Activated B cell treated with CpG ODN at 0.5 μM for 24 hours (primary cell): ENCODE measurements around the gene EFCAB13. TPM values are rescaled to one million over a fixed set of nuclear protein-coding genes. Genes with fewer than 3 reads are reported as not detected.

ENCODE experiments used
- ATAC-seq: fragments of 200-7000 bp; cut with Tn5 transposase; one replicate; pipeline ENCODE4 v1.10.0; 2021; ENCODE audit warnings: low read depth, mild to moderate bottlenecking, moderate library complexity
- CTCF ChIA-PET: fragments of 350-600 bp; sonication (Branson Sonifier 250); formaldehyde crosslinking; loops from one replicate; lab custom pipeline; 2021; ENCODE audit warnings: antibody characterized with exemption; lab: Charles Lee
- POLR2A ChIA-PET: fragments of 350-600 bp; sonication (Branson Sonifier 250); formaldehyde crosslinking; loops from one replicate; lab custom pipeline; 2021; ENCODE audit warnings: antibody characterized with exemption; lab: Charles Lee
- DNase-seq: peaks from one replicate; pipeline ENCODE4 v3.0.0; 2022
- H3K27ac Mint-ChIP-seq: one replicate; pipeline ENCODE4 v1.8.0; 2020; ENCODE audit warnings: mixed read lengths
- H3K27me3 Mint-ChIP-seq: one replicate; pipeline ENCODE4 v1.8.0; 2021; ENCODE audit warnings: mixed read lengths
- H3K36me3 Mint-ChIP-seq: one replicate; pipeline ENCODE4 v1.8.0; 2021; ENCODE audit warnings: low read depth, mixed read lengths
- H3K4me1 Mint-ChIP-seq: one replicate; pipeline ENCODE4 v1.8.0; 2021; ENCODE audit warnings: mixed read lengths
- H3K4me3 Mint-ChIP-seq: one replicate; pipeline ENCODE4 v1.8.0; 2020; ENCODE audit warnings: mild to moderate bottlenecking, mixed read lengths
- H3K9me3 Mint-ChIP-seq: one replicate; pipeline ENCODE4 v1.8.0; 2020; ENCODE audit warnings: mixed read lengths
- CTCF ChIP-seq: fragments of 200-600 bp; IDR thresholded peaks from one replicate; pipeline ENCODE4 v1.8.0; 2022; ENCODE audit warnings: antibody characterized with exemption, mild to moderate bottlenecking
- intact Hi-C: fragments of 100-400 bp; cut with micrococcal nuclease; formaldehyde crosslinking; loops from one replicate; pipeline ENCODE4 v1.15.1; 2024
- total RNA-seq: library from RNA; stranded (reverse); gene quantifications from 2 replicates; pipeline ENCODE4 v1.2.3, GENCODE V29; 2022

The EFCAB13 gene
- total RNA-seq, 1 donor from 2014 or later: 25.4 TPM

GRCh38 chr17:47297661-47298400 lies 25.9 kb upstream of the EFCAB13 start:
- CTCF ChIA-PET: no interaction called here
- Mint-ChIP-seq H3K4me3 (no peak overlapping the region), H3K27ac (no peak overlapping the region), H3K4me1 (peaks cover 29% of the 10 kb centered on the region), H3K36me3 (peaks cover 3% of the 10 kb centered on the region), H3K9me3 (peaks cover 5% of the 10 kb centered on the region), H3K27me3 (no peaks in the 10 kb centered on the region)
- DNase-seq (no peak), ATAC-seq (no peak)
- intact Hi-C loops: no loop called here
- TF ChIP-seq CTCF: no peak
- POLR2A ChIA-PET: interaction anchor here (0.5 kb wide), 1 partner anchor 23 kb away, joined by 3 read pairs; no protein-coding TSS in a partner anchor

GRCh38 chr17:47298712-47299111 lies 25.0 kb upstream of the EFCAB13 start:
- Mint-ChIP-seq H3K9me3 (peaks cover 5% of the 10 kb centered on the region), H3K4me1 (peaks cover 21% of the 10 kb centered on the region), H3K27me3 (no peaks in the 10 kb centered on the region), H3K36me3 (peaks cover 3% of the 10 kb centered on the region), H3K27ac (no peak overlapping the region), H3K4me3 (no peak overlapping the region)
- no peak for TF ChIP-seq CTCF
- POLR2A ChIA-PET: interaction anchor here (0.5 kb wide), 1 partner anchor 24 kb away, joined by 3 read pairs; no protein-coding TSS in a partner anchor
- intact Hi-C loops: loop anchor here (1.0 kb wide), 1 partner anchor 13 kb away; no protein-coding TSS in a partner anchor
- DNase-seq (no peak), ATAC-seq (no peak)
- CTCF ChIA-PET: no interaction called here

GRCh38 chr17:47299239-47299910 lies 24.4 kb upstream of the EFCAB13 start:
- POLR2A ChIA-PET: interaction anchor here (0.6 kb wide), 1 partner anchor 14 kb away, joined by 4 read pairs; no protein-coding TSS in a partner anchor
- Mint-ChIP-seq H3K4me3 (no peak overlapping the region), H3K9me3 (peaks cover 5% of the 10 kb centered on the region), H3K4me1 (peaks cover 14% of the 10 kb centered on the region), H3K27me3 (no peaks in the 10 kb centered on the region), H3K36me3 (peaks cover 3% of the 10 kb centered on the region), H3K27ac (no peak overlapping the region)
- intact Hi-C loops: loop anchor here (1.0 kb wide), 1 partner anchor 12 kb away; no protein-coding TSS in a partner anchor
- TF ChIP-seq CTCF: no peak
- no peak for DNase-seq
- CTCF ChIA-PET: interaction anchor here (2.4 kb wide), 1 partner anchor 12 kb away, joined by 6 read pairs; no protein-coding TSS in a partner anchor
- no peak for ATAC-seq

- ATAC-seq: no peak
- H3K4me3 Mint-ChIP-seq: no peak overlapping the region
Measured at GRCh38 chr17:47300718-47301117, 23.0 kb upstream of the EFCAB13 start.

More at GRCh38 chr17:47300718-47301117, 23.0 kb upstream of the EFCAB13 start:
- POLR2A ChIA-PET: interaction anchor here (0.8 to 1.0 kb wide), 3 partner anchors 13 to 23 kb away, joined by 3 to 5 read pairs (median 3); partner anchors contain the start of gene EFCAB13
- Mint-ChIP-seq H3K27me3 (no peaks in the 10 kb centered on the region), H3K4me1 (peaks cover 11% of the 10 kb centered on the region), H3K9me3 (peaks cover 5% of the 10 kb centered on the region), H3K27ac (no peak overlapping the region), H3K36me3 (peaks cover 3% of the 10 kb centered on the region)
- TF ChIP-seq CTCF: no peak
- intact Hi-C loops: no loop called here
- CTCF ChIA-PET: interaction anchor here (0.8 to 2.4 kb wide), 4 partner anchors 12 to 72 kb away, joined by 3 to 6 read pairs (median 3); no protein-coding TSS in a partner anchor
- DNase-seq: no peak
